Mucosa of stomach (tissue), 1 donor: ENCODE data around the gene CIAO1.
A peak's percentile ranks its signal among the peaks of the same experiment; 100 is the strongest.

Source experiments
- H3K27me3 ChIP-seq: one replicate; pipeline ENCODE4 v1.7.0; 2013; ENCODE audit warnings: mild to moderate bottlenecking, low read length; ENCODE audit not compliant: control insufficient read depth, insufficient read depth
- H3K36me3 ChIP-seq: one replicate; pipeline ENCODE4 v1.7.0; 2013; ENCODE audit warnings: low read length; ENCODE audit not compliant: control insufficient read depth, insufficient read depth
- H3K4me1 ChIP-seq: one replicate; pipeline ENCODE4 v1.7.0; 2013; ENCODE audit warnings: mild to moderate bottlenecking, low read length; ENCODE audit not compliant: control insufficient read depth, insufficient read depth
- H3K4me3 ChIP-seq: one replicate; pipeline ENCODE4 v1.7.0; 2013; ENCODE audit warnings: low read length
- H3K9ac ChIP-seq: one replicate; pipeline ENCODE4 v1.7.0; 2013; ENCODE audit warnings: mild to moderate bottlenecking, low read length, moderate library complexity
- H3K9me3 ChIP-seq: one replicate; pipeline ENCODE4 v1.7.0; 2013; ENCODE audit warnings: mild to moderate bottlenecking, low read length, moderate library complexity; ENCODE audit not compliant: control insufficient read depth
- donor health status: Pancreatic carcinoma.

Gene CIAO1

DNA sequence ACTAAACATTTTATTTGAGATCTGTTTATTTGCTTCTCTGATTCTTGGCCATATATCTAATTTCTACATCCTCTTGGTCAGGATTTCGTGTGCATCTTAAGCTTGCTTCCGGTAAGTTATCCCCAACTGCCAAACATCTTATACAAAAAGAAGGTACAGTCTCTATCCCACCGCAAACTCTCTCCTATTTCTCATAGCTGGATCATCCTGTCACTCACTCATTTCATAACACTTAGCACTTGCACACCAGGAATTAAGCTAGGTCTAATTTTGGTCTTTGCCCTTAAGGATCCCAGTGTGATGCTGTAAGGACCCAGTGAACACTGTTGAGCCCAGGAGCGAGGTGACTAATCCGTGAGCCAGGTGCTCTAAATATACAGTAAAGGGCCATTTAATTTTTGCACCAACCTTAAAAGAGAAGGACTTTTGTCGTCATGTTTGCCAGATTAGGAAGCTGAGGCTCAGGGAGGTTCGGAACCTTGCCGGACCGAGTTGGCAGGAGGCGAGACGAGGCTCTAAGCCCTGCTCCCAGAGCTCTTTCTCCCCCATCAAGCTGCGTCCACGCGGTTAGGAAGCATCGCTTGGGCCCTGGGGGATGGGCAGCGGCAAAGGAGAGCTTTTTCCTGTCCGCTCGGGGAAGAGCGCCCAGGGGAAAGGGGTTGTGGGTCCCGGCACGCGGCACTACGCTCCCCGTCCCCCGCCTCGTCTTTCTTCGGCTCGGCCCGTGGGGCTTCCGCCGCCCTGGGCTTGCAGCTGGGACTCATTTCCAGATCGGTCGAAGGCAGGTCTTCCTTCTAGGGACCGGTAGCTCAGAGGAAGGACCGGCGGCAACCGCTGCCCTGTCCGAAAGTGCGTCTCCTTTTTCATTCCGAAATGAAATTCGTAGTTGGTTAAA is 55.0 kb downstream of the CIAO1 start:
- H3K4me1 ChIP-seq: peaks cover 14% of the 10 kb centered on the region
- H3K9ac ChIP-seq: peak overlapping the region; percentile 50

More for the DNA sequence above, 55.0 kb downstream of the CIAO1 start:
- Histone ChIP-seq H3K9me3 (no peaks in the 10 kb centered on the region), H3K36me3 (no peaks in the 10 kb centered on the region), H3K4me3 (peak overlapping the region; percentile 33), H3K27me3 (peaks cover 66% of the 10 kb centered on the region)
